SKM-1 treated with dmso at 0.1 percent for 144 hours (cell line): ENCODE results near the gene PRM1.
A peak's percentile ranks its signal among the peaks of the same experiment; 100 is the strongest.
"Not testable (repeated sequence)": the region's sequence is repeated elsewhere in the genome, so short reads cannot be mapped to it uniquely, and the experiment has no call there.

ENCODE experiments used
- DNase-seq: peaks from one replicate; lab custom pipeline; 2025; ENCODE audit not compliant: unreplicated experiment; lab: John Stamatoyannopoulos, UW

The PRM1 gene

GRCh38 chr16:11314309-11314894 is 33.3 kb upstream of the PRM1 start:
- no peak for DNase-seq

GRCh38 chr16:11313493-11314308 is 32.6 kb upstream of the PRM1 start:
- DNase-seq: no peak

GRCh38 chr16:11312718-11313492 is 31.8 kb upstream of the PRM1 start:
- no peak for DNase-seq

GRCh38 chr16:11310997-11311561 is 29.9 kb upstream of the PRM1 start:
- DNase-seq: peak; percentile 71

GRCh38 chr16:11310634-11310977 is 29.5 kb upstream of the PRM1 start:
- no peak for DNase-seq

GRCh38 chr16:11309895-11310633 is 28.9 kb upstream of the PRM1 start:
- DNase-seq: no peak

GRCh38 chr16:11308493-11309283 is 27.6 kb upstream of the PRM1 start:
- DNase-seq: no peak

- DNase-seq: no peak
These were observed 26.7 kb upstream of the PRM1 start for GRCh38 chr16:11307639-11308492.

GRCh38 chr16:11306997-11307638 is 26.0 kb upstream of the PRM1 start:
- DNase-seq: peak; percentile 97

- no peak for DNase-seq
These were observed 25.3 kb upstream of the PRM1 start for GRCh38 chr16:11306381-11306780.

- DNase-seq: no peak
These were observed 22.4 kb upstream of the PRM1 start for GRCh38 chr16:11303405-11304138.

- no peak for DNase-seq
These were observed 21.8 kb upstream of the PRM1 start for GRCh38 chr16:11302977-11303376.

GRCh38 chr16:11301645-11302501 is 20.7 kb upstream of the PRM1 start:
- no peak for DNase-seq

- DNase-seq: no peak
These were observed 19.4 kb upstream of the PRM1 start for GRCh38 chr16:11300560-11300892.

GRCh38 chr16:11299865-11300559 is 18.9 kb upstream of the PRM1 start:
- no peak for DNase-seq

- not testable (repeated sequence) for DNase-seq
These were observed 17.9 kb upstream of the PRM1 start for GRCh38 chr16:11298950-11299547.
